HepG2 (cell line): Measurements from ENCODE around the gene GNPDA1. TPM values are rescaled to one million over a fixed set of nuclear protein-coding genes. Genes with fewer than 3 reads are reported as not detected.
A peak's percentile ranks its signal among the peaks of the same experiment; 100 is the strongest.

Source experiments
- ATM ChIP-seq: fragments of 450-650 bp; IDR thresholded peaks from 2 replicates; pipeline ENCODE4 v1.7.1; 2017; ENCODE audit warnings: mild to moderate bottlenecking, borderline replicate concordance
- BORCS8-MEF2B ChIP-seq: sonication (generic); formaldehyde crosslinking; IDR thresholded peaks from 2 replicates; pipeline ENCODE4 v1.8.0; 2022; ENCODE audit warnings: mild to moderate bottlenecking, missing genetic modification reagents
- CHD2 ChIP-seq: IDR thresholded peaks from 2 replicates; pipeline ENCODE4 v1.6.1; 2011; ENCODE audit warnings: low read depth, low read length, improper control_type of control experiment
- GPBP1L1 ChIP-seq: sonication (generic); formaldehyde crosslinking; IDR thresholded peaks from 2 replicates; pipeline ENCODE4 v1.5.0; 2020; ENCODE audit warnings: mild to moderate bottlenecking, missing genetic modification reagents
- IRF2 ChIP-seq: IDR thresholded peaks from 2 replicates; pipeline ENCODE4 v1.6.1; 2018; ENCODE audit warnings: missing genetic modification reagents, missing compliant biosample characterization
- ISX ChIP-seq: sonication (generic); formaldehyde crosslinking; conservative IDR thresholded peaks from 2 replicates; pipeline ENCODE4 v1.5.0; 2020; ENCODE audit warnings: missing genetic modification reagents
- KDM1A ChIP-seq: IDR thresholded peaks from 2 replicates; pipeline ENCODE4 v1.6.1; 2016; ENCODE audit warnings: missing compliant biosample characterization
- KDM5B ChIP-seq: sonication (generic); formaldehyde crosslinking; IDR thresholded peaks from 2 replicates; pipeline ENCODE4 v1.4.0; 2020; ENCODE audit warnings: missing genetic modification reagents, mild to moderate bottlenecking, borderline replicate concordance
- MATR3 ChIP-seq: sonication (generic); formaldehyde crosslinking; IDR thresholded peaks from 2 replicates; pipeline ENCODE4 v1.4.0; 2020; ENCODE audit warnings: missing genetic modification reagents
- MLLT10 ChIP-seq: sonication (generic); formaldehyde crosslinking; IDR thresholded peaks from 2 replicates; pipeline ENCODE4 v1.4.0; 2020; ENCODE audit warnings: missing genetic modification reagents
- MLXIP ChIP-seq: sonication (generic); formaldehyde crosslinking; IDR thresholded peaks from 2 replicates; pipeline ENCODE4 v1.9.0; 2021; ENCODE audit warnings: missing genetic modification reagents, borderline replicate concordance
- PATZ1 ChIP-seq: sonication (generic); formaldehyde crosslinking; IDR thresholded peaks from 2 replicates; pipeline ENCODE4 v1.4.0; 2020; ENCODE audit warnings: missing genetic modification reagents
- RELA ChIP-seq: sonication (generic); formaldehyde crosslinking; IDR thresholded peaks from 2 replicates; pipeline ENCODE4 v1.4.0; 2020; ENCODE audit warnings: missing genetic modification reagents
- ZKSCAN5 ChIP-seq: sonication (generic); formaldehyde crosslinking; IDR thresholded peaks from 2 replicates; pipeline ENCODE4 v1.5.1; 2020; ENCODE audit warnings: mild to moderate bottlenecking, missing genetic modification reagents
- ZMYM3 ChIP-seq: sonication (generic); formaldehyde crosslinking; IDR thresholded peaks from 2 replicates; pipeline ENCODE4 v1.5.1; 2020; ENCODE audit warnings: mild to moderate bottlenecking, missing genetic modification reagents
- ZNF207 ChIP-seq: fragments of 450-650 bp; IDR thresholded peaks from 2 replicates; pipeline ENCODE4 v1.6.1; 2016; ENCODE audit warnings: antibody characterized with exemption, borderline replicate concordance
- ZNF326 ChIP-seq: sonication (generic); formaldehyde crosslinking; IDR thresholded peaks from 2 replicates; pipeline ENCODE4 v1.4.0; 2020; ENCODE audit warnings: missing genetic modification reagents, borderline replicate concordance
- ZNF343 ChIP-seq: sonication (generic); formaldehyde crosslinking; IDR thresholded peaks from 2 replicates; pipeline ENCODE4 v1.4.0; 2020; ENCODE audit warnings: mild to moderate bottlenecking, missing genetic modification reagents
- ZNF546 ChIP-seq: sonication (generic); formaldehyde crosslinking; conservative IDR thresholded peaks from 2 replicates; pipeline ENCODE4 v1.8.1; 2023; ENCODE audit warnings: mild to moderate bottlenecking, missing genetic modification reagents
- ZNF660 ChIP-seq: sonication (generic); formaldehyde crosslinking; IDR thresholded peaks from 2 replicates; pipeline ENCODE4 v1.5.1; 2020; ENCODE audit warnings: mild to moderate bottlenecking, low read depth, missing genetic modification reagents, borderline replicate concordance
- ZNF674 ChIP-seq: sonication (generic); formaldehyde crosslinking; IDR thresholded peaks from 2 replicates; pipeline ENCODE4 v1.5.0; 2020; ENCODE audit warnings: low read depth, mild to moderate bottlenecking, missing genetic modification reagents
- ZNF7 ChIP-seq: IDR thresholded peaks from 2 replicates; pipeline ENCODE4 v1.6.1; 2016; ENCODE audit warnings: missing biosample characterization, missing genetic modification reagents
- ZNF703 ChIP-seq: sonication (generic); formaldehyde crosslinking; IDR thresholded peaks from 2 replicates; pipeline ENCODE4 v1.5.1; 2020; ENCODE audit warnings: missing genetic modification reagents, mild to moderate bottlenecking, moderate library complexity, borderline replicate concordance
- ZUFSP ChIP-seq: sonication (generic); formaldehyde crosslinking; IDR thresholded peaks from 2 replicates; pipeline ENCODE4 v1.9.0; 2021; ENCODE audit warnings: missing genetic modification reagents, mild to moderate bottlenecking, borderline replicate concordance
- ZZZ3 ChIP-seq: sonication (generic); formaldehyde crosslinking; IDR thresholded peaks from 2 replicates; pipeline ENCODE4 v1.4.0; 2020; ENCODE audit warnings: missing genetic modification reagents, mild to moderate bottlenecking, borderline replicate concordance
- polyA plus RNA-seq, 8 experiments: library from polyadenylated mRNA; depleted of rRNA in 3 of 8; stranded (reverse) in 7 of 8; unstranded in 1 of 8; fragments of >200 nt; fragmentation: Illumina TruSeq in 4 of 8; extraction: Trizol in 4 of 8; gene quantifications; 2 replicates each; pipeline versions ENCODE4 v1.2.1 to v1.2.3, GENCODE V29; 2011 to 2016; ENCODE audit warnings: low read depth in 4 of 8, missing spikeins in 1 of 8, mixed read lengths in 1 of 8; ENCODE audit not compliant: insufficient read depth in 1 of 8
- total RNA-seq, 5 experiments: library from RNA; depleted of rRNA; stranded (reverse); fragments of >200 nt; fragmentation: Illumina TruSeq; extraction: Trizol; gene quantifications; 2 replicates each; pipeline ENCODE4 v1.2.3, GENCODE V29; 2016; ENCODE audit warnings: low read depth in 1 of 5

The GNPDA1 gene
- total and polyA plus RNA-seq, 2 of the 13 experiments (the other 11 are each of a cell fraction or from before 2014, with no cell fraction given): 6.0 to 54.1 TPM

- TF ChIP-seq PATZ1: no peak
- TF ChIP-seq ZMYM3 (CRISPR knock-in tag): peak; percentile 20; the same call in 1 of the 2 replicates
- TF ChIP-seq KDM5B: no peak
- TF ChIP-seq ZNF326 (CRISPR knock-in tag): no peak
- TF ChIP-seq ATM: no peak
- TF ChIP-seq GPBP1L1 (CRISPR knock-in tag): no peak
- TF ChIP-seq ZNF343 (CRISPR knock-in tag): no peak
- TF ChIP-seq KDM1A: no peak
- no peak for TF ChIP-seq ZNF660 (CRISPR knock-in tag)
- TF ChIP-seq MATR3 (CRISPR knock-in tag): no peak
- no peak for TF ChIP-seq ZNF703 (CRISPR knock-in tag)
- TF ChIP-seq ZNF207: no peak
- TF ChIP-seq ZKSCAN5 (CRISPR knock-in tag): no peak
- TF ChIP-seq ISX (CRISPR knock-in tag): no peak
- TF ChIP-seq RELA: 0 out of 2 replicates have a peak, but pooled peaks have one; percentile 1
- no peak for TF ChIP-seq ZNF674 (CRISPR knock-in tag)
- TF ChIP-seq IRF2 (CRISPR knock-in tag): no peak
- TF ChIP-seq ZNF7: no peak
- no peak for TF ChIP-seq ZZZ3 (CRISPR knock-in tag)
- TF ChIP-seq ZUFSP (CRISPR knock-in tag): no peak
- TF ChIP-seq MLXIP (CRISPR knock-in tag): no peak
- TF ChIP-seq BORCS8-MEF2B (CRISPR knock-in tag): no peak
- TF ChIP-seq MLLT10: no peak
- TF ChIP-seq ZNF546 (CRISPR knock-in tag): no peak
- no peak for TF ChIP-seq CHD2
These were observed 541 bp downstream of the GNPDA1 start (continued) for GRCh38 chr5:142012186-142012785.
